Smooth muscle cell (in vitro differentiated cells): Measurements from ENCODE around the gene TRIM54. TPM values are rescaled to one million over a fixed set of nuclear protein-coding genes. Genes with fewer than 3 reads are reported as not detected.
A peak's percentile ranks its signal among the peaks of the same experiment; 100 is the strongest.

Experiments
- DNase-seq: peaks from one replicate; lab custom pipeline; 2025; ENCODE audit not compliant: unreplicated experiment; lab: John Stamatoyannopoulos, UW
- H2AFZ ChIP-seq: fragments of 200-600 bp; sonication (generic); 2 replicates; pipeline ENCODE4 v1.6.0; 2016; ENCODE audit warnings: antibody characterized with exemption, low read depth, mild to moderate bottlenecking
- H3F3A ChIP-seq: fragments of 200-600 bp; sonication (generic); 2 replicates; pipeline ENCODE4 v1.6.0; 2017; ENCODE audit warnings: antibody characterized with exemption, low read depth
- H3K27ac ChIP-seq: fragments of 200-600 bp; sonication (generic); 2 replicates; pipeline ENCODE4 v1.5.1; 2016; ENCODE audit warnings: low read depth, mild to moderate bottlenecking
- H3K27me3 ChIP-seq: fragments of 200-600 bp; sonication (generic); 2 replicates; pipeline ENCODE4 v1.6.1; 2016; ENCODE audit warnings: low read depth, mild to moderate bottlenecking
- H3K36me3 ChIP-seq: fragments of 200-600 bp; sonication (generic); 2 replicates; pipeline ENCODE4 v1.5.1; 2016; ENCODE audit warnings: low read depth
- H3K4me1 ChIP-seq: fragments of 200-600 bp; sonication (generic); 2 replicates; pipeline ENCODE4 v1.5.1; 2016; ENCODE audit warnings: low read depth
- H3K4me2 ChIP-seq: fragments of 200-600 bp; sonication (generic); 2 replicates; pipeline ENCODE4 v1.6.0; 2016; ENCODE audit warnings: mild to moderate bottlenecking
- H3K4me3 ChIP-seq: fragments of 200-600 bp; sonication (generic); 2 replicates; pipeline ENCODE4 v1.5.1; 2016; ENCODE audit warnings: mild to moderate bottlenecking
- H3K79me2 ChIP-seq: fragments of 200-600 bp; sonication (generic); 2 replicates; pipeline ENCODE4 v1.6.0; 2016; ENCODE audit warnings: low read depth, mild to moderate bottlenecking
- H3K9ac ChIP-seq: fragments of 200-600 bp; sonication (generic); 2 replicates; pipeline ENCODE4 v1.6.0; 2016; ENCODE audit warnings: low read depth
- H3K9me3 ChIP-seq: fragments of 200-600 bp; sonication (generic); replicated peaks from 2 replicates; pipeline ENCODE4 v1.5.1; 2016; ENCODE audit warnings: low read depth
- H4K20me1 ChIP-seq: fragments of 200-600 bp; sonication (generic); 2 replicates; pipeline ENCODE4 v1.6.0; 2016; ENCODE audit warnings: low read depth
- CTCF ChIP-seq: fragments of 200-600 bp; sonication (generic); IDR thresholded peaks from 2 replicates; pipeline ENCODE4 v1.5.1; 2017; ENCODE audit warnings: borderline replicate concordance, mild to moderate bottlenecking, antibody characterized with exemption; ENCODE audit not compliant: insufficient read depth, poor library complexity, severe bottlenecking
- WGBS: methylation state at CpG from one replicate; pipeline ENCODE4 v1.1.7; 2016; ENCODE audit warnings: low lambda C conversion rate; 5-methylcytosine and 5-hydroxymethylcytosine counted together
- polyA plus RNA-seq: library from polyadenylated mRNA; unstranded; fragments of >200 nt; fragmentation: Nextera tagmentation; extraction: Ambion mirVana; gene quantifications from 2 replicates; pipeline ENCODE4 v1.2.1, GENCODE V29; 2016
- total RNA-seq: library from RNA; depleted of rRNA; stranded (reverse); fragments of >200 nt; gene quantifications from 2 replicates; pipeline ENCODE4 v1.2.3, GENCODE V29; 2014

Gene TRIM54
- total RNA-seq (0.22 TPM in 1 of 2 replicates, not detected in the other), polyA plus RNA-seq (0.80 TPM in 1 of 2 replicates, not detected in the other)

GRCh38 chr2:27281855-27282559, at the start of gene TRIM54:
Gene TRIM54, plus strand, starts transcription at chr2:27282429. Its CDS starts 303 bp downstream, at chr2:27282732.
- DNase-seq: no peak
- Histone ChIP-seq H3K27ac (no peak within 1 kb of the TSS), H3K36me3 (no peaks in the 10 kb centered on the region), H3K27me3 (peaks cover 11% of the 10 kb centered on the region), H3K4me2 (peak within 1 kb of the TSS; percentile 50), H3F3A (no peaks in the 10 kb centered on the region), H3K9ac (no peak within 1 kb of the TSS), H3K79me2 (no peaks in the 10 kb centered on the region), H2AFZ (no peak within 1 kb of the TSS), H3K9me3 (no peaks in the 10 kb centered on the region), H3K4me1 (peaks cover 9% of the 10 kb centered on the region), H4K20me1 (no peaks in the 10 kb centered on the region), H3K4me3 (no peak within 1 kb of the TSS)
- no peak for TF ChIP-seq CTCF
- WGBS: 58% methylated on average over 5 of the region's 5 CpGs

- H3K9ac ChIP-seq: no peak overlapping the region
These were observed 48.9 kb upstream of the TRIM54 start for GRCh38 chr2:27233341-27233740.

GRCh38 chr2:27236136-27236535, 46.1 kb upstream of the TRIM54 start:
- no peak for DNase-seq
- Histone ChIP-seq H3K4me3 (no peak overlapping the region), H3K9ac (no peak overlapping the region), H3K79me2 (no peaks in the 10 kb centered on the region), H2AFZ (no peak overlapping the region), H3K36me3 (peaks cover 4% of the 10 kb centered on the region), H3K4me1 (no peaks in the 10 kb centered on the region), H3K4me2 (no peak overlapping the region), H3K9me3 (no peaks in the 10 kb centered on the region), H3K27me3 (no peaks in the 10 kb centered on the region), H3K27ac (no peak overlapping the region), H3F3A (no peaks in the 10 kb centered on the region), H4K20me1 (no peaks in the 10 kb centered on the region)
- 98% methylated on average over 12 of the region's 12 CpGs for WGBS
- TF ChIP-seq CTCF: no peak

More at GRCh38 chr2:27233341-27233740, 48.9 kb upstream of the TRIM54 start:
- H3K4me1 ChIP-seq: no peaks in the 10 kb centered on the region
- no peaks in the 10 kb centered on the region for H3K27me3 ChIP-seq
- no peak overlapping the region for H3K4me3 ChIP-seq
- WGBS: 98% methylated on average over 14 of the region's 14 CpGs
- no peak for TF ChIP-seq CTCF
- H2AFZ ChIP-seq: no peak overlapping the region
- no peak for DNase-seq
- no peaks in the 10 kb centered on the region for H4K20me1 ChIP-seq
- H3F3A ChIP-seq: no peaks in the 10 kb centered on the region
- H3K4me2 ChIP-seq: no peak overlapping the region
- H3K36me3 ChIP-seq: peaks cover 5% of the 10 kb centered on the region
- H3K9me3 ChIP-seq: no peaks in the 10 kb centered on the region
- no peak overlapping the region for H3K27ac ChIP-seq
- no peaks in the 10 kb centered on the region for H3K79me2 ChIP-seq

GRCh38 chr2:27236626-27237025, 45.6 kb upstream of the TRIM54 start:
- no peak for DNase-seq
- H3K36me3 ChIP-seq: peaks cover 4% of the 10 kb centered on the region
- WGBS: 98% methylated on average over 3 of the region's 3 CpGs

More at GRCh38 chr2:27236626-27237025, 45.6 kb upstream of the TRIM54 start:
- Histone ChIP-seq H3K4me1 (no peaks in the 10 kb centered on the region), H3K4me2 (no peak overlapping the region), H3K9ac (no peak overlapping the region), H3K79me2 (no peaks in the 10 kb centered on the region), H3K27me3 (no peaks in the 10 kb centered on the region), H4K20me1 (no peaks in the 10 kb centered on the region), H3K4me3 (no peak overlapping the region), H3K9me3 (no peaks in the 10 kb centered on the region), H3K27ac (no peak overlapping the region), H2AFZ (no peak overlapping the region), H3F3A (no peaks in the 10 kb centered on the region)
- no peak for TF ChIP-seq CTCF
